ENCODE results near the gene PRICKLE2.

GRCh38 chr3:64058566-64058965, 166.7 kb downstream of the PRICKLE2 start:
- TF ChIP-seq CTCF (IDR thresholded peaks at IDR 0.05) (no peak), RARB (CRISPR knock-in tag; IDR thresholded peaks at IDR 0.05) (no peak), FOSL2 (IDR thresholded peaks at IDR 0.05) (no peak), FOSL2 (CRISPR knock-in tag; IDR thresholded peaks at IDR 0.05) (no peak), PBX3 (IDR thresholded peaks at IDR 0.05) (no peak), EP300 (IDR thresholded peaks at IDR 0.05) (no peak), HDAC2 (IDR thresholded peaks at IDR 0.05) (no peak), MAZ (IDR thresholded peaks at IDR 0.05; ENCODE audit: borderline replicate concordance, low read depth, low read length) (no peak), RNF2 (IDR thresholded peaks at IDR 0.05; ENCODE audit: borderline replicate concordance, low read depth) (no peak), MYC (IDR thresholded peaks at IDR 0.05; ENCODE audit: borderline replicate concordance, low read length) (no peak), POLR2A (IDR thresholded peaks at IDR 0.05; ENCODE audit: low read length) (no peak)
- TF ChIP-seq, protein P1, sequence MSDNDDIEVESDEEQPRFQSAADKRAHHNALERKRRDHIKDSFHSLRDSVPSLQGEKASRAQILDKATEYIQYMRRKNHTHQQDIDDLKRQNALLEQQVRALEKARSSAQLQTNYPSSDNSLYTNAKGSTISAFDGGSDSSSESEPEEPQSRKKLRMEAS (IDR thresholded peaks at IDR 0.05), result no peak
